ELR (cell line): Measurements from ENCODE around the gene CLMN.

ENCODE experiments used
- DNase-seq: peaks from one replicate; pipeline ENCODE4 v3.0.0-alpha.2; 2015; ENCODE audit warnings: low read depth

CLMN gene

GRCh38 chr14:95344536-95344935 is 24.8 kb upstream of the CLMN start:
- DNase-seq = no peak

GRCh38 chr14:95341564-95341963 is 21.9 kb upstream of the CLMN start:
- DNase-seq = no peak

- DNase-seq = peak; percentile 43
These were observed 21.4 kb upstream of the CLMN start for GRCh38 chr14:95341115-95341514.

- no peak for DNase-seq
These were observed 20.5 kb upstream of the CLMN start for GRCh38 chr14:95340201-95340697.

- no peak for DNase-seq
These were observed 19.7 kb upstream of the CLMN start for GRCh38 chr14:95339301-95339865.

- DNase-seq = no peak
These were observed 18.7 kb upstream of the CLMN start for GRCh38 chr14:95338436-95338835.

- no peak for DNase-seq
These were observed 17.4 kb upstream of the CLMN start for GRCh38 chr14:95337041-95337595.

GRCh38 chr14:95336192-95336760 is 16.6 kb upstream of the CLMN start:
- no peak for DNase-seq

- DNase-seq = no peak
These were observed 15.4 kb upstream of the CLMN start for GRCh38 chr14:95335071-95335470.

GRCh38 chr14:95334044-95334443 is 14.3 kb upstream of the CLMN start:
- no peak for DNase-seq

- no peak for DNase-seq
These were observed 12.9 kb upstream of the CLMN start for GRCh38 chr14:95332641-95333040.

GRCh38 chr14:95331708-95332408 is 12.2 kb upstream of the CLMN start:
- DNase-seq = no peak

GRCh38 chr14:95330591-95331370 is 11.1 kb upstream of the CLMN start:
- DNase-seq = no peak

- no peak for DNase-seq
These were observed 10.2 kb upstream of the CLMN start for GRCh38 chr14:95329941-95330340.

GRCh38 chr14:95328729-95329503 is 9.2 kb upstream of the CLMN start:
- peak; percentile 21 for DNase-seq

- no peak for DNase-seq
These were observed 8.1 kb upstream of the CLMN start for GRCh38 chr14:95327558-95328374.

GRCh38 chr14:95326987-95327386 is 7.3 kb upstream of the CLMN start:
- no peak for DNase-seq

- DNase-seq = no peak
These were observed 4.2 kb upstream of the CLMN start for GRCh38 chr14:95323917-95324316.

GRCh38 chr14:95323361-95323760 is 3.7 kb upstream of the CLMN start:
- DNase-seq = no peak

- DNase-seq = no peak
These were observed 2.9 kb upstream of the CLMN start for GRCh38 chr14:95322651-95323050.
